K562 (cell line): Measurements from ENCODE around the gene CDCP2. TPM values are rescaled to one million over a fixed set of nuclear protein-coding genes. Genes with fewer than 3 reads are reported as not detected.

Experiments used
- ATAC-seq: fragments of 200-7000 bp; cut with Tn5 transposase; 3 replicates; pipeline ENCODE4 v1.9.1; 2020; ENCODE audit warnings: moderate library complexity
- BruUV-seq: library from RNA; stranded (reverse); fragments of 400-500 nt; replicated peaks from 2 replicates; lab custom pipeline; 2021; lab: Mats Ljungman, UMichigan
- CTCF ChIA-PET: fragments of 300-600 bp; formaldehyde crosslinking; extraction: SDS; loops from one replicate; lab custom pipeline; 2021; ENCODE audit warnings: low intra/inter-chr PET ratio; lab: Yijun Ruan, JAX
- POLR2A ChIA-PET: fragments of 300-600, 350-650 bp; sonication (Branson Sonifier 250); formaldehyde crosslinking; extraction: SDS; loops from one replicate; lab custom pipeline; 2021; ENCODE audit warnings: antibody characterized with exemption, inconsistent platforms; lab: Yijun Ruan, JAX
- DNase-seq, 4 experiments: peaks; one replicate each; pipeline versions ENCODE4 v3.0.0 to v3.0.0-alpha.2; 2011 to 2018; ENCODE audit warnings: low spot score in 3 of 4, mixed read lengths in 3 of 4; ENCODE audit errors: extremely low read depth in 1 of 4
- FAIRE-seq: peaks from 2 replicates; lab custom pipeline; 2011; peaks lifted over from hg19 to GRCh38; lab: Jason Lieb, UNC
- H2AFZ ChIP-seq: 2 replicates; pipeline ENCODE4 v1.6.0; 2011; ENCODE audit warnings: low read depth, low read length, control low read depth, inconsistent platforms
- H3K27ac ChIP-seq: fragments of 200-600 bp; 3 replicates; pipeline ENCODE4 v1.8.0; 2011; ENCODE audit warnings: low read depth, mild to moderate bottlenecking, control low read depth, inconsistent platforms, low read length, moderate library complexity, mixed read lengths; ENCODE audit errors: extremely low read depth
- H3K27me3 ChIP-seq, 2 experiments: fragments of 300-600 bp in 1 of 2; 2 replicates in 1 of 2; 3 replicates in 1 of 2; pipeline versions ENCODE4 v1.6.0 to v1.8.0; 2011; ENCODE audit warnings: inconsistent platforms in 2 of 2, low read length in 2 of 2, mild to moderate bottlenecking in 1 of 2, mixed read lengths in 1 of 2, moderate library complexity in 1 of 2; ENCODE audit not compliant: control insufficient read depth in 2 of 2, insufficient read depth in 2 of 2
- H3K36me3 ChIP-seq: fragments of 300-600 bp; 3 replicates; pipeline ENCODE4 v1.8.0; 2011; ENCODE audit warnings: mild to moderate bottlenecking, low read length, inconsistent platforms; ENCODE audit not compliant: control insufficient read depth, insufficient read depth
- H3K4me1 ChIP-seq, 2 experiments: fragments of 200-600 bp in 1 of 2; replicated peaks in 1 of 2; 2 replicates in 1 of 2; 3 replicates in 1 of 2; pipeline versions ENCODE4 v1.5.1 to v1.8.0; 2011; ENCODE audit warnings: inconsistent platforms in 2 of 2, low read length in 2 of 2, mild to moderate bottlenecking in 1 of 2, mixed read lengths in 1 of 2, moderate library complexity in 1 of 2; ENCODE audit not compliant: control insufficient read depth in 2 of 2, insufficient read depth in 2 of 2
- H3K4me2 ChIP-seq: 2 replicates; pipeline ENCODE4 v1.6.1; 2011; ENCODE audit warnings: low read length, control low read depth, inconsistent platforms, mixed read lengths; ENCODE audit not compliant: insufficient read depth
- H3K4me3 ChIP-seq: fragments of 200-600 bp; sonication (generic), shearing (Covaris generic); 2 replicates; pipeline ENCODE4 v1.5.1; 2016; ENCODE audit warnings: control low read depth, inconsistent platforms
- H3K79me2 ChIP-seq: fragments of 200-600 bp; 3 replicates; pipeline ENCODE4 v1.8.0; 2011; ENCODE audit warnings: low read length, inconsistent platforms; ENCODE audit not compliant: control insufficient read depth, insufficient read depth
- H3K9ac ChIP-seq, 2 experiments: 2 replicates each; pipeline versions ENCODE4 v1.6.0 to v1.6.1; 2011; ENCODE audit warnings: low read depth in 2 of 2, low read length in 2 of 2, control low read depth in 1 of 2, inconsistent platforms in 1 of 2, mild to moderate bottlenecking in 1 of 2, mixed read lengths in 1 of 2; ENCODE audit not compliant: insufficient read depth in 1 of 2
- H3K9me1 ChIP-seq: one replicate; pipeline ENCODE4 v1.6.0; 2011; ENCODE audit warnings: inconsistent platforms, mild to moderate bottlenecking, low read length, moderate library complexity; ENCODE audit not compliant: control insufficient read depth, insufficient read depth
- H3K9me3 ChIP-seq: replicated peaks from 2 replicates; pipeline ENCODE4 v1.5.1; 2011; ENCODE audit warnings: low read depth, low read length, inconsistent platforms; ENCODE audit not compliant: control insufficient read depth, insufficient read depth
- H4K20me1 ChIP-seq: replicated peaks from 2 replicates; pipeline ENCODE4 v1.6.1; 2011; ENCODE audit warnings: low read length, inconsistent platforms, mixed read lengths; ENCODE audit not compliant: control insufficient read depth, insufficient read depth
- CTBP1 ChIP-seq: fragments of 450-650 bp; IDR thresholded peaks from 2 replicates; pipeline ENCODE4 v1.6.1; 2016; ENCODE audit warnings: borderline replicate concordance
- KHSRP ChIP-seq: fragments of 450-650 bp; IDR thresholded peaks from 2 replicates; pipeline ENCODE4 v1.6.1; 2017
- KLF6 ChIP-seq: fragments of 250-450 bp; sonication (Bioruptor Pico); IDR thresholded peaks from 2 replicates; pipeline ENCODE4 v1.4.0; 2020; ENCODE audit warnings: mild to moderate bottlenecking, moderate library complexity, borderline replicate concordance
- MTA1 ChIP-seq: fragments of 450-650 bp; IDR thresholded peaks from 2 replicates; pipeline ENCODE4 v1.6.1; 2017; ENCODE audit warnings: borderline replicate concordance
- NFATC3 ChIP-seq: fragments of 450-650 bp; IDR thresholded peaks from 2 replicates; pipeline ENCODE4 v1.6.1; 2017; ENCODE audit warnings: mild to moderate bottlenecking
- SNRNP70 ChIP-seq: fragments of 200-400 bp; formaldehyde crosslinking; optimal IDR thresholded peaks from 2 replicates; pipeline ENCODE3; 2017; ENCODE audit warnings: low read depth, low read length
- TARDBP ChIP-seq: fragments of 450-650 bp; IDR thresholded peaks from 2 replicates; pipeline ENCODE4 v1.6.1; 2016
- ZNF124 ChIP-seq: sonication (generic); formaldehyde crosslinking; IDR thresholded peaks from 2 replicates; pipeline ENCODE4 v1.8.1; 2022; ENCODE audit warnings: missing genetic modification reagents
- WGBS: fragments of 100-300 bp; shearing (Covaris generic); methylation state at CpG from one replicate; pipeline ENCODE4 v1.1.6; 2016; ENCODE audit warnings: low coverage, mixed read lengths; ENCODE audit not compliant: insufficient coverage; ENCODE audit errors: missing lambda C conversion rate; 5-methylcytosine and 5-hydroxymethylcytosine counted together
- in situ Hi-C: fragments of 300-500 bp; cut with MboI; formaldehyde crosslinking; loops from 4 replicates; pipeline ENCODE4 v1.15.0; 2018; ENCODE audit warnings: inconsistent platforms, mixed read lengths
- intact Hi-C: fragments of 100-400 bp; cut with micrococcal nuclease; formaldehyde crosslinking; loops from 2 replicates; pipeline ENCODE4 v1.14.2; 2022
- polyA plus RNA-seq, 8 experiments: library from polyadenylated mRNA; depleted of rRNA in 4 of 8; stranded (reverse) in 5 of 8; unstranded in 3 of 8; fragments of >200 nt; fragmentation: Nextera tagmentation in 2 of 8; fragmentation: Illumina TruSeq in 1 of 8; extraction: Ambion mirVana in 2 of 8; extraction: Trizol in 1 of 8; gene quantifications; 2 replicates each; pipeline versions ENCODE4 v1.2.1 to v1.2.3, GENCODE V29; 2011 to 2014; ENCODE audit warnings: inconsistent platforms in 1 of 8, missing spikeins in 1 of 8
- total RNA-seq, 7 experiments: library from RNA; depleted of rRNA in 6 of 7; stranded (reverse); fragments of >200 nt in 6 of 7; fragmentation: Illumina TruSeq in 2 of 7; extraction: Trizol in 2 of 7; gene quantifications; 2 replicates each; pipeline versions ENCODE4 v1.2.1 to v1.2.3, GENCODE V29; 2011 to 2021; ENCODE audit warnings: low replicate concordance in 1 of 7
- TF ChIP-seq, protein P1 (sequence below): fragments of 450-650 bp; IDR thresholded peaks from 2 replicates; pipeline ENCODE4 v1.7.1; 2018; ENCODE audit warnings: mild to moderate bottlenecking, low read depth; ENCODE audit not compliant: partially characterized antibody
- TF ChIP-seq, protein P2 (sequence below): fragments of 200-600 bp; sonication (generic); IDR thresholded peaks from one replicate; pipeline ENCODE4 v1.6.1; 2012; ENCODE audit warnings: mild to moderate bottlenecking, low read depth, low read length, inconsistent platforms

Gene CDCP2
- total and polyA plus RNA-seq, 9 of the 15 experiments (the other 6 are each of a cell fraction or from before 2014, with no cell fraction given) = not detected

- CTCF ChIA-PET = no interaction called here
- no peak overlapping the region for H3K4me2 ChIP-seq
- no peaks in the 10 kb centered on the region for H4K20me1 ChIP-seq
- POLR2A ChIA-PET = interaction anchor here (0.6 to 1.6 kb wide), 3 partner anchors 12 to 377 kb away, joined by 4 to 5 read pairs (median 4); no protein-coding TSS in a partner anchor
- H3K27me3 ChIP-seq = peaks cover 0 to 11% of the 10 kb centered on the region in 2 experiments; a peak in 3 of 5 replicates
- H3K27ac ChIP-seq = no peak overlapping the region
- H3K9me3 ChIP-seq = 0 out of 2 replicates have a peak, but pooled peaks cover 3% of the 10 kb centered on the region
- DNase-seq (no peak), FAIRE-seq (no peak), ATAC-seq (no peak)
- in situ Hi-C loops (no loop called here), intact Hi-C loops (no loop called here)
- H3K9ac ChIP-seq = no peak overlapping the region
- H3K4me3 ChIP-seq = no peak overlapping the region
- no peaks in the 10 kb centered on the region for H3K9me1 ChIP-seq
- BruUV-seq = no TSS peak
- H3K36me3 ChIP-seq = no peaks in the 10 kb centered on the region; the same call in 2 of the 3 replicates
- H2AFZ ChIP-seq = no peak overlapping the region
- H3K79me2 ChIP-seq = no peaks in the 10 kb centered on the region
- peaks cover 0 to 3% of the 10 kb centered on the region in 2 experiments; a peak in 2 of 5 replicates for H3K4me1 ChIP-seq
- 7% methylated on average over 3 of the region's 3 CpGs for WGBS
- TF ChIP-seq MTA1 = no peak
- TF ChIP-seq KHSRP = no peak
- TF ChIP-seq TARDBP = no peak
- TF ChIP-seq KLF6 (CRISPR knock-in tag) = no peak
- TF ChIP-seq SNRNP70 = no peak
- TF ChIP-seq ZNF124 = no peak
- no peak for TF ChIP-seq CTBP1
- no peak for TF ChIP-seq NFATC3
- TF ChIP-seq, protein P1, sequence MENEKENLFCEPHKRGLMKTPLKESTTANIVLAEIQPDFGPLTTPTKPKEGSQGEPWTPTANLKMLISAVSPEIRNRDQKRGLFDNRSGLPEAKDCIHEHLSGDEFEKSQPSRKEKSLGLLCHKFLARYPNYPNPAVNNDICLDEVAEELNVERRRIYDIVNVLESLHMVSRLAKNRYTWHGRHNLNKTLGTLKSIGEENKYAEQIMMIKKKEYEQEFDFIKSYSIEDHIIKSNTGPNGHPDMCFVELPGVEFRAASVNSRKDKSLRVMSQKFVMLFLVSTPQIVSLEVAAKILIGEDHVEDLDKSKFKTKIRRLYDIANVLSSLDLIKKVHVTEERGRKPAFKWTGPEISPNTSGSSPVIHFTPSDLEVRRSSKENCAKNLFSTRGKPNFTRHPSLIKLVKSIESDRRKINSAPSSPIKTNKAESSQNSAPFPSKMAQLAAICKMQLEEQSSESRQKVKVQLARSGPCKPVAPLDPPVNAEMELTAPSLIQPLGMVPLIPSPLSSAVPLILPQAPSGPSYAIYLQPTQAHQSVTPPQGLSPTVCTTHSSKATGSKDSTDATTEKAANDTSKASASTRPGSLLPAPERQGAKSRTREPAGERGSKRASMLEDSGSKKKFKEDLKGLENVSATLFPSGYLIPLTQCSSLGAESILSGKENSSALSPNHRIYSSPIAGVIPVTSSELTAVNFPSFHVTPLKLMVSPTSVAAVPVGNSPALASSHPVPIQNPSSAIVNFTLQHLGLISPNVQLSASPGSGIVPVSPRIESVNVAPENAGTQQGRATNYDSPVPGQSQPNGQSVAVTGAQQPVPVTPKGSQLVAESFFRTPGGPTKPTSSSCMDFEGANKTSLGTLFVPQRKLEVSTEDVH = no peak
- TF ChIP-seq, protein P2, sequence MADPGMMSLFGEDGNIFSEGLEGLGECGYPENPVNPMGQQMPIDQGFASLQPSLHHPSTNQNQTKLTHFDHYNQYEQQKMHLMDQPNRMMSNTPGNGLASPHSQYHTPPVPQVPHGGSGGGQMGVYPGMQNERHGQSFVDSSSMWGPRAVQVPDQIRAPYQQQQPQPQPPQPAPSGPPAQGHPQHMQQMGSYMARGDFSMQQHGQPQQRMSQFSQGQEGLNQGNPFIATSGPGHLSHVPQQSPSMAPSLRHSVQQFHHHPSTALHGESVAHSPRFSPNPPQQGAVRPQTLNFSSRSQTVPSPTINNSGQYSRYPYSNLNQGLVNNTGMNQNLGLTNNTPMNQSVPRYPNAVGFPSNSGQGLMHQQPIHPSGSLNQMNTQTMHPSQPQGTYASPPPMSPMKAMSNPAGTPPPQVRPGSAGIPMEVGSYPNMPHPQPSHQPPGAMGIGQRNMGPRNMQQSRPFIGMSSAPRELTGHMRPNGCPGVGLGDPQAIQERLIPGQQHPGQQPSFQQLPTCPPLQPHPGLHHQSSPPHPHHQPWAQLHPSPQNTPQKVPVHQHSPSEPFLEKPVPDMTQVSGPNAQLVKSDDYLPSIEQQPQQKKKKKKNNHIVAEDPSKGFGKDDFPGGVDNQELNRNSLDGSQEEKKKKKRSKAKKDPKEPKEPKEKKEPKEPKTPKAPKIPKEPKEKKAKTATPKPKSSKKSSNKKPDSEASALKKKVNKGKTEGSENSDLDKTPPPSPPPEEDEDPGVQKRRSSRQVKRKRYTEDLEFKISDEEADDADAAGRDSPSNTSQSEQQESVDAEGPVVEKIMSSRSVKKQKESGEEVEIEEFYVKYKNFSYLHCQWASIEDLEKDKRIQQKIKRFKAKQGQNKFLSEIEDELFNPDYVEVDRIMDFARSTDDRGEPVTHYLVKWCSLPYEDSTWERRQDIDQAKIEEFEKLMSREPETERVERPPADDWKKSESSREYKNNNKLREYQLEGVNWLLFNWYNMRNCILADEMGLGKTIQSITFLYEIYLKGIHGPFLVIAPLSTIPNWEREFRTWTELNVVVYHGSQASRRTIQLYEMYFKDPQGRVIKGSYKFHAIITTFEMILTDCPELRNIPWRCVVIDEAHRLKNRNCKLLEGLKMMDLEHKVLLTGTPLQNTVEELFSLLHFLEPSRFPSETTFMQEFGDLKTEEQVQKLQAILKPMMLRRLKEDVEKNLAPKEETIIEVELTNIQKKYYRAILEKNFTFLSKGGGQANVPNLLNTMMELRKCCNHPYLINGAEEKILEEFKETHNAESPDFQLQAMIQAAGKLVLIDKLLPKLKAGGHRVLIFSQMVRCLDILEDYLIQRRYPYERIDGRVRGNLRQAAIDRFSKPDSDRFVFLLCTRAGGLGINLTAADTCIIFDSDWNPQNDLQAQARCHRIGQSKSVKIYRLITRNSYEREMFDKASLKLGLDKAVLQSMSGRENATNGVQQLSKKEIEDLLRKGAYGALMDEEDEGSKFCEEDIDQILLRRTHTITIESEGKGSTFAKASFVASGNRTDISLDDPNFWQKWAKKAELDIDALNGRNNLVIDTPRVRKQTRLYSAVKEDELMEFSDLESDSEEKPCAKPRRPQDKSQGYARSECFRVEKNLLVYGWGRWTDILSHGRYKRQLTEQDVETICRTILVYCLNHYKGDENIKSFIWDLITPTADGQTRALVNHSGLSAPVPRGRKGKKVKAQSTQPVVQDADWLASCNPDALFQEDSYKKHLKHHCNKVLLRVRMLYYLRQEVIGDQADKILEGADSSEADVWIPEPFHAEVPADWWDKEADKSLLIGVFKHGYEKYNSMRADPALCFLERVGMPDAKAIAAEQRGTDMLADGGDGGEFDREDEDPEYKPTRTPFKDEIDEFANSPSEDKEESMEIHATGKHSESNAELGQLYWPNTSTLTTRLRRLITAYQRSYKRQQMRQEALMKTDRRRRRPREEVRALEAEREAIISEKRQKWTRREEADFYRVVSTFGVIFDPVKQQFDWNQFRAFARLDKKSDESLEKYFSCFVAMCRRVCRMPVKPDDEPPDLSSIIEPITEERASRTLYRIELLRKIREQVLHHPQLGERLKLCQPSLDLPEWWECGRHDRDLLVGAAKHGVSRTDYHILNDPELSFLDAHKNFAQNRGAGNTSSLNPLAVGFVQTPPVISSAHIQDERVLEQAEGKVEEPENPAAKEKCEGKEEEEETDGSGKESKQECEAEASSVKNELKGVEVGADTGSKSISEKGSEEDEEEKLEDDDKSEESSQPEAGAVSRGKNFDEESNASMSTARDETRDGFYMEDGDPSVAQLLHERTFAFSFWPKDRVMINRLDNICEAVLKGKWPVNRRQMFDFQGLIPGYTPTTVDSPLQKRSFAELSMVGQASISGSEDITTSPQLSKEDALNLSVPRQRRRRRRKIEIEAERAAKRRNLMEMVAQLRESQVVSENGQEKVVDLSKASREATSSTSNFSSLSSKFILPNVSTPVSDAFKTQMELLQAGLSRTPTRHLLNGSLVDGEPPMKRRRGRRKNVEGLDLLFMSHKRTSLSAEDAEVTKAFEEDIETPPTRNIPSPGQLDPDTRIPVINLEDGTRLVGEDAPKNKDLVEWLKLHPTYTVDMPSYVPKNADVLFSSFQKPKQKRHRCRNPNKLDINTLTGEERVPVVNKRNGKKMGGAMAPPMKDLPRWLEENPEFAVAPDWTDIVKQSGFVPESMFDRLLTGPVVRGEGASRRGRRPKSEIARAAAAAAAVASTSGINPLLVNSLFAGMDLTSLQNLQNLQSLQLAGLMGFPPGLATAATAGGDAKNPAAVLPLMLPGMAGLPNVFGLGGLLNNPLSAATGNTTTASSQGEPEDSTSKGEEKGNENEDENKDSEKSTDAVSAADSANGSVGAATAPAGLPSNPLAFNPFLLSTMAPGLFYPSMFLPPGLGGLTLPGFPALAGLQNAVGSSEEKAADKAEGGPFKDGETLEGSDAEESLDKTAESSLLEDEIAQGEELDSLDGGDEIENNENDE = no peak
Measured at GRCh38 chr1:54115520-54115919, 37.3 kb downstream of the CDCP2 start.
